GM12878 (cell line): ENCODE results near the gene REL. TPM values are rescaled to one million over a fixed set of nuclear protein-coding genes. Genes with fewer than 3 reads are reported as not detected.

ENCODE experiments used
- BCL11A ChIP-seq: IDR thresholded peaks from 2 replicates; pipeline ENCODE4 v1.6.1; 2011; ENCODE audit warnings: low read depth, low read length
- CREB1 ChIP-seq: IDR thresholded peaks from 2 replicates; pipeline ENCODE4 v1.6.1; 2012; ENCODE audit warnings: low read depth, mild to moderate bottlenecking, inconsistent platforms
- EZH2 ChIP-seq: IDR thresholded peaks from 2 replicates; pipeline ENCODE4 v1.6.1; 2012; ENCODE audit warnings: low read depth, mild to moderate bottlenecking, control low read depth, inconsistent platforms, low read length, borderline replicate concordance; ENCODE audit not compliant: control insufficient read depth
- IKZF1 ChIP-seq: fragments of 450-650 bp; conservative IDR thresholded peaks from 2 replicates; pipeline ENCODE4 v1.6.1; 2017; ENCODE audit warnings: antibody characterized with exemption, mild to moderate bottlenecking
- MYB ChIP-seq: fragments of 150-350 bp; IDR thresholded peaks from 2 replicates; pipeline ENCODE4 v1.6.1; 2014; ENCODE audit warnings: mild to moderate bottlenecking, low read depth, low read length, borderline replicate concordance
- NBN ChIP-seq: fragments of 450-650 bp; IDR thresholded peaks from 2 replicates; pipeline ENCODE4 v1.6.1; 2016
- PAX5 ChIP-seq: IDR thresholded peaks from 2 replicates; pipeline ENCODE4 v1.6.1; 2011; ENCODE audit warnings: low read depth, low read length, borderline replicate concordance
- RAD21 ChIP-seq: IDR thresholded peaks from 2 replicates; pipeline ENCODE4 v1.6.1; 2011; ENCODE audit warnings: mild to moderate bottlenecking, low read depth, low read length, moderate library complexity; ENCODE audit not compliant: insufficient read depth
- TCF12 ChIP-seq: IDR thresholded peaks from 2 replicates; pipeline ENCODE4 v1.6.1; 2011; ENCODE audit warnings: low read depth, mild to moderate bottlenecking, low read length
- ZZZ3 ChIP-seq: IDR thresholded peaks from 2 replicates; pipeline ENCODE4 v1.6.1; 2011; ENCODE audit warnings: low read depth; ENCODE audit not compliant: control insufficient read depth, insufficient read length
- polyA plus RNA-seq, 11 experiments: library from polyadenylated mRNA; depleted of rRNA in 4 of 11; unstranded in 6 of 11; stranded (reverse) in 5 of 11; fragments of >200 nt; fragmentation: Nextera tagmentation in 4 of 11; fragmentation: Illumina TruSeq in 1 of 11; extraction: Ambion mirVana in 4 of 11; extraction: Trizol in 1 of 11; gene quantifications; 1 replicate in 1 of 11; 2 replicates in 10 of 11; pipeline versions ENCODE4 v1.2.1 to v1.2.3, GENCODE V29; 2011 to 2016; ENCODE audit warnings: inconsistent platforms in 2 of 11, missing spikeins in 2 of 11, low read depth in 1 of 11
- total RNA-seq, 4 experiments: library from RNA; depleted of rRNA in 3 of 4; stranded (reverse); fragments of >200 nt in 3 of 4; fragmentation: Illumina TruSeq in 1 of 4; extraction: Trizol in 1 of 4; gene quantifications; 2 replicates each; pipeline versions ENCODE4 v1.2.1 to v1.2.3, GENCODE V29; 2013 to 2021
- TF ChIP-seq, protein P1 (sequence below): fragments of 450-650 bp; IDR thresholded peaks from 2 replicates; pipeline ENCODE4 v1.6.1; 2016; ENCODE audit warnings: mild to moderate bottlenecking, moderate library complexity, borderline replicate concordance
- TF ChIP-seq, protein P2 (sequence below): fragments of 450-650 bp; conservative IDR thresholded peaks from 2 replicates; pipeline ENCODE4 v1.6.1; 2017; ENCODE audit warnings: mild to moderate bottlenecking, moderate library complexity
- TF ChIP-seq, protein P3 (sequence below): IDR thresholded peaks from 2 replicates; pipeline ENCODE4 v1.6.1; 2012; ENCODE audit warnings: improper control_type of control experiment, low read depth, low read length; ENCODE audit not compliant: insufficient replicate concordance
- TF ChIP-seq, protein P4 (sequence below), 3 experiments: IDR thresholded peaks in 2 of 3; conservative IDR thresholded peaks in 1 of 3; 2 replicates each; pipeline ENCODE4 v1.5.1; 2011; ENCODE audit warnings: low read depth in 3 of 3, low read length in 3 of 3, mild to moderate bottlenecking in 3 of 3, control low read depth in 2 of 3, moderate library complexity in 2 of 3, inconsistent platforms in 1 of 3, mixed read lengths in 1 of 3; ENCODE audit not compliant: control insufficient read depth in 2 of 3, insufficient read depth in 1 of 3; ENCODE audit errors: extremely low read depth in 1 of 3
- TF ChIP-seq, protein P5 (sequence below): fragments of 450-650 bp; IDR thresholded peaks from 2 replicates; pipeline ENCODE4 v1.6.1; 2017; ENCODE audit warnings: low read depth, mild to moderate bottlenecking, moderate library complexity

REL gene
- total and polyA plus RNA-seq, 10 of the 15 experiments (the other 5 are each of a cell fraction or from before 2014, with no cell fraction given), result 6.3 to 52.4 (median 26.6) TPM

DNA sequence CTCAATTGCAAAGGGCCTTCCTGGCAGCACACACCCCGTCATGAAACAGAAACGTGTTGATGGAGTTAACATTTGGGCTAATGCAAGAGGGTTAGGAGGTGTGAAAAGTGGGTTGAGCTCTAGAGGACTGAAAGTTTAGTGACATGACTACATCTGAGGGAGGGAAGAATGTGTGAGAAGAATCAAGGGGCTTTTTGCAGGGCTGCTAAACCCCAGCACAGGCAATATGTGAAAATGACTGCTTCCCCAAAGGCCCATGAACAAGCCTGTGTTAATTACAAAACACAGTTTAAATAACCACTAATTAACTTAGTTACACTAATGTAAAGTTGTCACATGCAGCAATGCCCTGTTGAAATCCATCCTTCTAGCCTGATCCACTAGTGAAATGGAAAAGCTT, 72.8 kb downstream of the REL start (continued):
- TF ChIP-seq, protein P1, sequence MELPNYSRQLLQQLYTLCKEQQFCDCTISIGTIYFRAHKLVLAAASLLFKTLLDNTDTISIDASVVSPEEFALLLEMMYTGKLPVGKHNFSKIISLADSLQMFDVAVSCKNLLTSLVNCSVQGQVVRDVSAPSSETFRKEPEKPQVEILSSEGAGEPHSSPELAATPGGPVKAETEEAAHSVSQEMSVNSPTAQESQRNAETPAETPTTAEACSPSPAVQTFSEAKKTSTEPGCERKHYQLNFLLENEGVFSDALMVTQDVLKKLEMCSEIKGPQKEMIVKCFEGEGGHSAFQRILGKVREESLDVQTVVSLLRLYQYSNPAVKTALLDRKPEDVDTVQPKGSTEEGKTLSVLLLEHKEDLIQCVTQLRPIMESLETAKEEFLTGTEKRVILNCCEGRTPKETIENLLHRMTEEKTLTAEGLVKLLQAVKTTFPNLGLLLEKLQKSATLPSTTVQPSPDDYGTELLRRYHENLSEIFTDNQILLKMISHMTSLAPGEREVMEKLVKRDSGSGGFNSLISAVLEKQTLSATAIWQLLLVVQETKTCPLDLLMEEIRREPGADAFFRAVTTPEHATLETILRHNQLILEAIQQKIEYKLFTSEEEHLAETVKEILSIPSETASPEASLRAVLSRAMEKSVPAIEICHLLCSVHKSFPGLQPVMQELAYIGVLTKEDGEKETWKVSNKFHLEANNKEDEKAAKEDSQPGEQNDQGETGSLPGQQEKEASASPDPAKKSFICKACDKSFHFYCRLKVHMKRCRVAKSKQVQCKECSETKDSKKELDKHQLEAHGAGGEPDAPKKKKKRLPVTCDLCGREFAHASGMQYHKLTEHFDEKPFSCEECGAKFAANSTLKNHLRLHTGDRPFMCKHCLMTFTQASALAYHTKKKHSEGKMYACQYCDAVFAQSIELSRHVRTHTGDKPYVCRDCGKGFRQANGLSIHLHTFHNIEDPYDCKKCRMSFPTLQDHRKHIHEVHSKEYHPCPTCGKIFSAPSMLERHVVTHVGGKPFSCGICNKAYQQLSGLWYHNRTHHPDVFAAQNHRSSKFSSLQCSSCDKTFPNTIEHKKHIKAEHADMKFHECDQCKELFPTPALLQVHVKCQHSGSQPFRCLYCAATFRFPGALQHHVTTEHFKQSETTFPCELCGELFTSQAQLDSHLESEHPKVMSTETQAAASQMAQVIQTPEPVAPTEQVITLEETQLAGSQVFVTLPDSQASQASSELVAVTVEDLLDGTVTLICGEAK, result no peak
- no peak for TF ChIP-seq EZH2
- TF ChIP-seq TCF12, result no peak
- TF ChIP-seq, protein P2, sequence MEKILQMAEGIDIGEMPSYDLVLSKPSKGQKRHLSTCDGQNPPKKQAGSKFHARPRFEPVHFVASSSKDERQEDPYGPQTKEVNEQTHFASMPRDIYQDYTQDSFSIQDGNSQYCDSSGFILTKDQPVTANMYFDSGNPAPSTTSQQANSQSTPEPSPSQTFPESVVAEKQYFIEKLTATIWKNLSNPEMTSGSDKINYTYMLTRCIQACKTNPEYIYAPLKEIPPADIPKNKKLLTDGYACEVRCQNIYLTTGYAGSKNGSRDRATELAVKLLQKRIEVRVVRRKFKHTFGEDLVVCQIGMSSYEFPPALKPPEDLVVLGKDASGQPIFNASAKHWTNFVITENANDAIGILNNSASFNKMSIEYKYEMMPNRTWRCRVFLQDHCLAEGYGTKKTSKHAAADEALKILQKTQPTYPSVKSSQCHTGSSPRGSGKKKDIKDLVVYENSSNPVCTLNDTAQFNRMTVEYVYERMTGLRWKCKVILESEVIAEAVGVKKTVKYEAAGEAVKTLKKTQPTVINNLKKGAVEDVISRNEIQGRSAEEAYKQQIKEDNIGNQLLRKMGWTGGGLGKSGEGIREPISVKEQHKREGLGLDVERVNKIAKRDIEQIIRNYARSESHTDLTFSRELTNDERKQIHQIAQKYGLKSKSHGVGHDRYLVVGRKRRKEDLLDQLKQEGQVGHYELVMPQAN, result no peak
- peak; percentile 30; the same call in 1 of the 2 replicates for TF ChIP-seq BCL11A
- no peak for TF ChIP-seq PAX5
- TF ChIP-seq IKZF1, result peak; percentile 59; the same call in 1 of the 2 replicates
- no peak for TF ChIP-seq RAD21
- no peak for TF ChIP-seq ZZZ3
- TF ChIP-seq, protein P3, sequence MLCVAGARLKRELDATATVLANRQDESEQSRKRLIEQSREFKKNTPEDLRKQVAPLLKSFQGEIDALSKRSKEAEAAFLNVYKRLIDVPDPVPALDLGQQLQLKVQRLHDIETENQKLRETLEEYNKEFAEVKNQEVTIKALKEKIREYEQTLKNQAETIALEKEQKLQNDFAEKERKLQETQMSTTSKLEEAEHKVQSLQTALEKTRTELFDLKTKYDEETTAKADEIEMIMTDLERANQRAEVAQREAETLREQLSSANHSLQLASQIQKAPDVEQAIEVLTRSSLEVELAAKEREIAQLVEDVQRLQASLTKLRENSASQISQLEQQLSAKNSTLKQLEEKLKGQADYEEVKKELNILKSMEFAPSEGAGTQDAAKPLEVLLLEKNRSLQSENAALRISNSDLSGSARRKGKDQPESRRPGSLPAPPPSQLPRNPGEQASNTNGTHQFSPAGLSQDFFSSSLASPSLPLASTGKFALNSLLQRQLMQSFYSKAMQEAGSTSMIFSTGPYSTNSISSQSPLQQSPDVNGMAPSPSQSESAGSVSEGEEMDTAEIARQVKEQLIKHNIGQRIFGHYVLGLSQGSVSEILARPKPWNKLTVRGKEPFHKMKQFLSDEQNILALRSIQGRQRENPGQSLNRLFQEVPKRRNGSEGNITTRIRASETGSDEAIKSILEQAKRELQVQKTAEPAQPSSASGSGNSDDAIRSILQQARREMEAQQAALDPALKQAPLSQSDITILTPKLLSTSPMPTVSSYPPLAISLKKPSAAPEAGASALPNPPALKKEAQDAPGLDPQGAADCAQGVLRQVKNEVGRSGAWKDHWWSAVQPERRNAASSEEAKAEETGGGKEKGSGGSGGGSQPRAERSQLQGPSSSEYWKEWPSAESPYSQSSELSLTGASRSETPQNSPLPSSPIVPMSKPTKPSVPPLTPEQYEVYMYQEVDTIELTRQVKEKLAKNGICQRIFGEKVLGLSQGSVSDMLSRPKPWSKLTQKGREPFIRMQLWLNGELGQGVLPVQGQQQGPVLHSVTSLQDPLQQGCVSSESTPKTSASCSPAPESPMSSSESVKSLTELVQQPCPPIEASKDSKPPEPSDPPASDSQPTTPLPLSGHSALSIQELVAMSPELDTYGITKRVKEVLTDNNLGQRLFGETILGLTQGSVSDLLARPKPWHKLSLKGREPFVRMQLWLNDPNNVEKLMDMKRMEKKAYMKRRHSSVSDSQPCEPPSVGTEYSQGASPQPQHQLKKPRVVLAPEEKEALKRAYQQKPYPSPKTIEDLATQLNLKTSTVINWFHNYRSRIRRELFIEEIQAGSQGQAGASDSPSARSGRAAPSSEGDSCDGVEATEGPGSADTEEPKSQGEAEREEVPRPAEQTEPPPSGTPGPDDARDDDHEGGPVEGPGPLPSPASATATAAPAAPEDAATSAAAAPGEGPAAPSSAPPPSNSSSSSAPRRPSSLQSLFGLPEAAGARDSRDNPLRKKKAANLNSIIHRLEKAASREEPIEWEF, result no peak
- peak; percentile 92 for TF ChIP-seq NBN
- TF ChIP-seq, protein P4, sequence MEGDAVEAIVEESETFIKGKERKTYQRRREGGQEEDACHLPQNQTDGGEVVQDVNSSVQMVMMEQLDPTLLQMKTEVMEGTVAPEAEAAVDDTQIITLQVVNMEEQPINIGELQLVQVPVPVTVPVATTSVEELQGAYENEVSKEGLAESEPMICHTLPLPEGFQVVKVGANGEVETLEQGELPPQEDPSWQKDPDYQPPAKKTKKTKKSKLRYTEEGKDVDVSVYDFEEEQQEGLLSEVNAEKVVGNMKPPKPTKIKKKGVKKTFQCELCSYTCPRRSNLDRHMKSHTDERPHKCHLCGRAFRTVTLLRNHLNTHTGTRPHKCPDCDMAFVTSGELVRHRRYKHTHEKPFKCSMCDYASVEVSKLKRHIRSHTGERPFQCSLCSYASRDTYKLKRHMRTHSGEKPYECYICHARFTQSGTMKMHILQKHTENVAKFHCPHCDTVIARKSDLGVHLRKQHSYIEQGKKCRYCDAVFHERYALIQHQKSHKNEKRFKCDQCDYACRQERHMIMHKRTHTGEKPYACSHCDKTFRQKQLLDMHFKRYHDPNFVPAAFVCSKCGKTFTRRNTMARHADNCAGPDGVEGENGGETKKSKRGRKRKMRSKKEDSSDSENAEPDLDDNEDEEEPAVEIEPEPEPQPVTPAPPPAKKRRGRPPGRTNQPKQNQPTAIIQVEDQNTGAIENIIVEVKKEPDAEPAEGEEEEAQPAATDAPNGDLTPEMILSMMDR (IDR thresholded peaks at IDR 0.05 in 2 of 3, conservative IDR thresholded peaks at IDR 0.05 in 1 of 3; ENCODE audit: control insufficient read depth in 2 of 3, extremely low read depth in 1 of 3, insufficient read depth in 1 of 3, low read depth in 3 of 3, low read length in 3 of 3), result no peak
- TF ChIP-seq MYB, result no peak
- TF ChIP-seq, protein P5, sequence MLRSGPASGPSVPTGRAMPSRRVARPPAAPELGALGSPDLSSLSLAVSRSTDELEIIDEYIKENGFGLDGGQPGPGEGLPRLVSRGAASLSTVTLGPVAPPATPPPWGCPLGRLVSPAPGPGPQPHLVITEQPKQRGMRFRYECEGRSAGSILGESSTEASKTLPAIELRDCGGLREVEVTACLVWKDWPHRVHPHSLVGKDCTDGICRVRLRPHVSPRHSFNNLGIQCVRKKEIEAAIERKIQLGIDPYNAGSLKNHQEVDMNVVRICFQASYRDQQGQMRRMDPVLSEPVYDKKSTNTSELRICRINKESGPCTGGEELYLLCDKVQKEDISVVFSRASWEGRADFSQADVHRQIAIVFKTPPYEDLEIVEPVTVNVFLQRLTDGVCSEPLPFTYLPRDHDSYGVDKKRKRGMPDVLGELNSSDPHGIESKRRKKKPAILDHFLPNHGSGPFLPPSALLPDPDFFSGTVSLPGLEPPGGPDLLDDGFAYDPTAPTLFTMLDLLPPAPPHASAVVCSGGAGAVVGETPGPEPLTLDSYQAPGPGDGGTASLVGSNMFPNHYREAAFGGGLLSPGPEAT, result peak; percentile 82; the same call in 1 of the 2 replicates
- TF ChIP-seq CREB1, result no peak
